HEK293T (cell line): Measurements from ENCODE around the gene STK25.

Experiments
- ARNT ChIP-seq: fragments of 450-650 bp; IDR thresholded peaks from 2 replicates; pipeline ENCODE4 v1.6.1; 2017; ENCODE audit warnings: mild to moderate bottlenecking
- FOXA1 ChIP-seq: fragments of 450-650 bp; IDR thresholded peaks from 2 replicates; pipeline ENCODE4 v1.6.1; 2016; ENCODE audit warnings: mild to moderate bottlenecking
- FOXK2 ChIP-seq: fragments of 450-650 bp; IDR thresholded peaks from 2 replicates; pipeline ENCODE4 v1.6.1; 2016; ENCODE audit warnings: mild to moderate bottlenecking
- HDGF ChIP-seq: fragments of 450-650 bp; IDR thresholded peaks from 2 replicates; pipeline ENCODE4 v1.6.1; 2017; ENCODE audit warnings: antibody characterized with exemption, borderline replicate concordance
- SP1 ChIP-seq: fragments of 450-650 bp; IDR thresholded peaks from 2 replicates; pipeline ENCODE4 v1.6.1; 2017
- ZNF384 ChIP-seq: fragments of 450-650 bp; IDR thresholded peaks from 2 replicates; pipeline ENCODE4 v1.6.1; 2016
- TF ChIP-seq, protein P1 (sequence below): fragments of 450-650 bp; IDR thresholded peaks from 2 replicates; pipeline ENCODE4 v1.6.1; 2016

DNA sequence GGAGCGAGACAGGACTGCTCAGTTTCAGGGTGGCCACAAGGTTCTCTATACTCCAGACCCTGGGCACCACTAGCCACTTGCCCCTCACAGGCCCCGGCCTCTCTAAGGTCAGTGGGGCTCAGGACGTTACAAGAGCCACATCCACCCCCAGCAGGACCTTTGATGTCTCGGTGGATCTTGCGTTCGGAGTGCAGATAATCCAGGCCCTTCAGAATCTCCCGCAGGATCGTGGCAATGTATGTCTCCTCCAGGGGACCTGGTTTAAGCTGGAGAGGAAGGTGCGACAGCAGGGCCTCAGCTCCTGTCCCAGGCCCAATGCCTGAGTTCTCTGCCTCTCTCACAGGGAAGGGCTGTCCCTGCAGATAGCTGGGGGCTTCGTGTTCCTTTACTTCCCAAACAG, 8.4 kb downstream of the STK25 start:
- TF ChIP-seq SP1 (no peak), ZNF384 (no peak), HDGF (no peak), ARNT (no peak), FOXK2 (no peak), FOXA1 (no peak)
- TF ChIP-seq, protein P1, sequence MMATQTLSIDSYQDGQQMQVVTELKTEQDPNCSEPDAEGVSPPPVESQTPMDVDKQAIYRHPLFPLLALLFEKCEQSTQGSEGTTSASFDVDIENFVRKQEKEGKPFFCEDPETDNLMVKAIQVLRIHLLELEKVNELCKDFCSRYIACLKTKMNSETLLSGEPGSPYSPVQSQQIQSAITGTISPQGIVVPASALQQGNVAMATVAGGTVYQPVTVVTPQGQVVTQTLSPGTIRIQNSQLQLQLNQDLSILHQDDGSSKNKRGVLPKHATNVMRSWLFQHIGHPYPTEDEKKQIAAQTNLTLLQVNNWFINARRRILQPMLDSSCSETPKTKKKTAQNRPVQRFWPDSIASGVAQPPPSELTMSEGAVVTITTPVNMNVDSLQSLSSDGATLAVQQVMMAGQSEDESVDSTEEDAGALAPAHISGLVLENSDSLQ, result no peak
